HG03378 (cell line): ENCODE results near the gene RHPN2.

Experiments
- ATAC-seq: cut with Tn5 transposase; IDR thresholded peaks from one replicate; pipeline ENCODE4 v1.9.1; 2021; ENCODE audit warnings: mild to moderate bottlenecking, moderate library complexity; ENCODE audit not compliant: unreplicated experiment

The RHPN2 gene

DNA sequence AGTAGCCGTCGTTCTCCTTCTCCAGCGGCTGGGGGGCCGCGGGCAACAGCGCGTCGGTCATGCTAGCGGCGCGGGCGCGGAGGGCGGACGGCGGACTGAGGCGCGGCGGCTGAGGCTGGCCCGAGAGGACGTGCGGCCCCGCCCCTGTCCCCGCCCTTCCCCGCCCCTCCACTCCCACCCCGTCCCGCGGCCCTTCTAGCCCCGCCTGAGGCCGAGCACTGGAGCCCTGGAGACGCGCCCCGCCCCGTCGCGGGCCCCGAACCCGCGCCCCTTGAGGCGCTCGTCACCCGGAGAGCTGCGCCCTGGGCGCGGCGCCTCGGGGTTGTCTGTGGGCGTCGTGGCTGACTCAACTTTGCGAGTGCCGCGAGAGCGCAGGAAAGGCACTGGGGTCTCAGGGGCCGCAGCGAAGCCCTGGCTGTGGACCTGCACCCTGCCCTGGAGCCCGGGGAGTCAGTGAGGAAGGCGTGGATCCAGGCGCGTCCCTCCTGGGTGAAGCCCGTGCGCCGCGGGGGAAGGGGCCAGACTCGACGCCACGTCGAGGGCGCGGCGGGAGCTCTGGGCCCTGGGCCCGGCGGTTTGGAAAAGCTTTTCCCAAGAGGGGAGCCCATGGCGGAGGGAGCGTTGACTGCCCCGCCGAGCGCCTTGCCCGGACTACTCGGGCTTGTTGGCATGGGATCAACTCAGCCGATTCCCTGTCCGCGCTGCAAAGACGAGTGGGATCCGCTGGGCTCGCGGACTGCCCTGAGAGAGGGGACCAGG lies at the start of gene RHPN2:
Gene RHPN2 (minus strand): TSS at position 97 of the 759 bp plus-strand sequence. CDS start 36 bp downstream, at position 61.
- no peak for ATAC-seq

- ATAC-seq: no peak
Observed at GRCh38 chr19:33114312-33114711, 49.6 kb upstream of the RHPN2 start.

DNA sequence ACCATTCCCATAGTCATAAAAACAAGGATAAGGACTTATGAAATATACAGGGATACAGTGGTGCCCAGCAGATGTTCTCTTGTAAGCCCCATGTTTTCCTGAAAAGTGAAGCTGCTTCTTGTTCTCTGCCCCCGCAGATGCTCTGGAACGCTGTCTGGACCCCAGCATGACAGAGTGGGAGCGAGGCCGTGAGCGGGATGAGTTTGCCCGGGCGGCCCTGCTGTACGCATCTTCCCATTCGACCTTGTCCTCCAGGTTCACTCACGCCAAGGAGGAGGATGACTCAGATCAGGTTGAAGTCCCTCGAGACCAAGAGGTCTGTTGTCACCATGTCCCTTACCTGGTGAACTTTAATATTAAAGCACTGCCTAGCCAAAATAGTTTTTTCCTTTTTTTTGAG lies 46.9 kb upstream of the RHPN2 start:
- no peak for ATAC-seq

DNA sequence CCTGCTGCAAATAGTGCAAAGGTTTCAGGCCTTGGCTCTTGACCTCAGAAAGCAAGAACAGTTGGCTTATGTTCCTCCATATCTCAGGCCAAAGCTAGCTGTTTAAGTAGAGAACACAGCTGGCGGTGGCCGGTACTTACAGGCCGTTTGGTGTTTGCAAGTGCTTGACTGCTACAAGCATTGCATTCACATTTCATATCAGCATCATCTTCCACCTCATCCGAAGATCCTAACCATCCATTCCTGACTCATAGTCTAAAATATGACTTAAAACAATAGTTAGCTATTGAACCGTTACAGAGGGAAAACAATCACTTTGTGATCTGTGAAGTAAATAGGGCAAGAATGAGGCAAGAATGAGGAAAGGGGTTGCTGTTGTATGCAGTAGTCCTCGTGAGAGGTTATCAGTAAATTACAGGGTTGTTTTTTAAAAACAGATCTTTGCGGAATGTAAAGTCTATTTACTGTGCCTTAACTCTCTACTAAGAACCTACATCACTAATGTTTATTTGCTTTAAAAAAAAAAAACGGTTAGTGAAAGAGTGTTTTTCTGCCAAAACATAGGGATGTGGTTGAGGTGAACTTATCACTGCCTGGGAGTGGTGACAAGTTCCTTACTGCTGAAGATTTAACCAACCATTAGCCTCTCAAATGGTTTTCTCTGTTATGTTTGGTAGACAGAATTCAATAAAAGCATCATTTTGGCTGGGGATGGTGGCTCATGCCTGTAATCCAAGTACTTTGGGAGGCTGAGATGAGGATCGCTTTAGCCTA lies 45.6 kb upstream of the RHPN2 start:
- ATAC-seq: no peak

DNA sequence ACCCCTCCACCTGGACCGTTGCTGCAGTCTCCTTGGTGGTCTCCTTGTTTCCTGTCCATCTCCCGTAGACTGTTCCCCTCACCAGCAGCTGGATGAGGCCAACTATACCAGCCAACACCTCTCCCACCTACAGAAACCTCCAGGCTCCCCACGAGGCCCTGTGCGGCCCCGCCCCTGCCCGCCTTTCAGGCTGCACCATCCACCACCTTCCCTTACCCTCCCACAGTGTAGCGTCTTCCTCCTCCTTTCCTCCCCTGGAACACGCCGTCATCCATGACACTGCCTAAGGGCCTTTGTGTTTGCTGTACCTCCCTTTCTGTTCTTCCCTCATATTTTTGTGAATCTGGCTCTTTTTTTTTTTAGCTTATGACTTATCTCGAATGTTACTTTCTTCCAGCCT lies 43.5 kb upstream of the RHPN2 start:
- no peak for ATAC-seq

GRCh38 chr19:33102893-33103292 lies 38.2 kb upstream of the RHPN2 start:
- no peak for ATAC-seq

DNA sequence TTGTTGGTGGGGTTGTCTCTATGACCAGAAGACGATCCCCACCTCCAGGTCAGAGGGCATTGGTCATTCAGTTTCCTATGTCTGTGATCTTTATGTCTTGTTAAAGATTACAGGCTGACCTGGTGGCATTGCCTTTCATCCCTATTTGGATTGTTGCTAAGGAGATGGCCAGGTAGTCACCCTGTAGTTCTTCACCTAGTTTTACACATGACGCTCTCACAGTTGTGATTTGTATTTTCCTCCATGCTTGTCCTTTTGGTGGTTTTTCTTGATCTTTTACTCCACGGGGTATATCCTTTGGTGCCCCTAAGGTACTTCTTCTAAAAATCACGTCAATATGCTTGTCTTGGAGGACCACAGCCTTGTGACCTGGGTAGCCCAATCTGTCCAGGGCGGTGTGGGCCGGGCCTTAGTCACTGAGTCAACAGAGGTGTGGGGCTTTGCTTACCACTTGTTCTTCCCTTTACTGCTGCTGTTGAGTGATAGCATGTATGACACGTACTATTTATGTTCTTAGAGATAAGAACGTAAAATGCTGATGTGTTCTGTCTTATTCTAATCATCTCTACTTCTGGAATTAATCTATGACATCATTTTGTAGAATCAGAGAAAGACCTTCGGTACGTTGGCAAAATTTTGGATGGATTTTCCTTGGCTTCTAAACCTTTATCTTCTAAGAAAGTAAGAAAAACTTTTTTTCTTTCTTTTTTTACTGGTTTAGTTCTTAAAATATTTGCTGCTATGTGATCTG lies 36.4 kb upstream of the RHPN2 start:
- no peak for ATAC-seq

DNA sequence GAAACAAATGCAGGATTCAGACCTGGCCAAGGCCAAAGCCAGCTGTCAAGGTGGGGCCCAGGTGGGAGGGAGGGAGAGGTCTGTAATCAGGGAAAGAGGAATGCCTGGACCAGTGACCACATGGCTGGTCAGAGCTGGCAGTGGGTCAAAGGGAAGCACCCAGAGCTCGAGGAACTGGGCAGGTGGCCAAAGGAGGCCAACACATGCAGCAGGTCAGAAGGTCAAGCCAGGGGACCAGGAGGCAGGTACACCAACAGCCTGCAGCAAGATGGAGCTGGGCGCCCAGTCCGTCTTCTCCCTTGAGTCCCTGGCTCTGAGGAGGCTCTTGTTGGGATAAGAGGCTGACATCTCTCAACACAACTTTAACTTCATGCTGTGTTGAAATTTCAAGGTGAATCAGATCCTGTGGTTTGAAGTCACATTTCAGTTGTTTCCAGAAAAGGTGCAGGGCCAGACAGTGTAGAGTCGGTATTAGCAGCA lies 33.4 kb upstream of the RHPN2 start:
- ATAC-seq: no peak

DNA sequence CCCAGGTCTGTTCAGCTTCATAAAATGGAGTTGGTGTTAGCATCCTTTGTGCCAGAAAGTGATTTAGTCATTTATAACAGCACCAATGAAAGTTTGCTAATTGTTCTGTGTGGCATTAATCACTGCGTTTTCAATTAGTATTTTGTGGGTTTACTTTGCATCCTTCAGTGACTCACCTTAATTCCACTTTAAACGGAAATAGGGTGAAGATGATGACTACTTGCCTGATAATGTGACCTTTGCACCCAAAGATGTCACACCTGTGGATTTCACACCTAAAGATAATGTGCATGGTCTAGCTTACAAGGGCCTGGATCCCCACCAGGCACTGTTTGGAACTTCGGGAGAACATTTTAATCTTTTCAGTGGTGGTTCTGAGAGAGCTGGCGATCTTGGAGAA lies 31.3 kb upstream of the RHPN2 start:
- no peak for ATAC-seq

DNA sequence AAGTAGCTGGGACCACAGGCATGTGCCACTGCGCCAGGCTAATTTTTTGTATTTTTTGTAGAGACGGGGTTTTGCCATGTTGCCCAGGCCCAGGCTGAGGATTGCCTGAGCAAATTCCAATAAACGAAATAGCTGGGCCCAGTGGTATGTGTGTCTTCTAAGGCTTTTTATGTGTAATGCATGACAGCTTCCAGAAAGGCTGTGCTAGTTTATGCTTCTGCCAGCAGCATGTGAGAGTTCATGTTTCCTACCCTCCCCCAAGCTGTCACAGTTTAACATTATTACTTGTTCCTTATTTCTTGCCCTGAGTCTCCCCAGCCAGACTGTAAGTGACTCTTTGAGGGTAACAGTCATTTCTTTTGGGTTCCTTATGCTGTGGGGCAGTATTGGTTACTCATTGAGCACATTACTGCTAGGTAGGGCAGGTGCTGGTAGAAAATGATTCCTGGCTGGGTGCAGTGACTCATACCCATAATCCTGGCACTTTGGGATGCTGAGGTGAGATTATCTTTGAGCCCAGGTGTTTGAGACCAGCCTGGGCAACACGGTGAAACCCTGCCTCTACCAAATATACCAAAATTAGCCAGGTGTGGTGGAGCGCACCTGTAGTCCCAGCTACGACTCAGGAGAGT lies 29.9 kb upstream of the RHPN2 start:
- no peak for ATAC-seq

DNA sequence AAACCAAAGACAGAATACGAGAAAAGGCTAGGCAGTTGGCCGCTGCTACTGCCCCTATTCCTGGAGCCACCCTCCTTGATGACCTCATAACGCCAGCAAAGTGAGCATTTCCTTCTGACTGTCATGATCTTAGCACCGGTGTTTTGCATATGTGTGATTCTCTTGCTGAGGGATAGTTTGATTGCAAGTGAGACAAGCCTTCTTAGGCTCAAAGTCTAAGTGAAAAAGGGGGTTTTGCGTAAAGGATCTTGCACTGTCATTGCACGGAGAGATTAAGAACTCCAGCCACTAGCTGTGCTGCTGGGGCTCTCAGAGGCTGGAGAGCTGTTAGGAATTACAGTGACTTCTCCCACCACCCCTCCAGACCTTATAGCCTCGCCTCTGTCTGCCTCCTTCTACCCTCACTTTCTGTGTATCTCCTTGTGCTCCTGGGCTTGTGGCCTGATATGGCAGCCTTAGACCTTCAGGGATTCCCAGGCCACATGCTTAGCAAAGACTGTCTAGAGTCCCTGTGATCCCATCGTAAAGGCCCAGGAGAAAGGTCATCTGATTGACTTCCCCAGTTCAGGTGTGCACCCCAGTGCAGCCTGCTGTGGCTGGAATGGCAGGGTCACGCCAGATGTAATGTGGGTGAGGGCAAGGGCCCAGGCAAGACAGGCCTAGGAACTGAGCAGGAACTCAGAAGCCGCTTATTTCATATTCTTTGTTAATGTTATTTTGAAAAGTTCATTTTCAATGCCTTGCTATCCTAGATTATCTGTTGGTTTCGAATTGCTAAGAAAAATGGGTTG lies 28.9 kb upstream of the RHPN2 start:
- no peak for ATAC-seq

DNA sequence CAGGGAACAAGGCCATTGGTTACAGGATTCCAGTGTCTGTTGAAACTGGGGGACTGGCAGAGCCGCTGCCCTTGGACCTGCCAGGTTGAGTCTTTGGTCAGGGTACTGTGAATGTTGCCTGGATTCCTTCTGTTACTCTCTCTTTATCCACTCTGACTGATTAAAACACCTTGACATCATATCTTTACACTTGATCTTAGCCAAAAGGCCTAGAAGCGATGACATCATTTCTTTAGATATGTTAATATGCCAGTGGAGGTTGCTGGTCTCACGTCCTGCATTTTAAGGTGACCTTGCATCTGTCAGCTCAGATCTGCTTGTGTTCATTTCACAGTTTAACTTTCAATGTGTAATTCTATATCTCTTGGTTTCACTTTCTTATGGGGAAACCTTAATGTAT lies 25.5 kb upstream of the RHPN2 start:
- no peak for ATAC-seq

- no peak for ATAC-seq
Observed at GRCh38 chr19:33089010-33089409, 24.3 kb upstream of the RHPN2 start.

DNA sequence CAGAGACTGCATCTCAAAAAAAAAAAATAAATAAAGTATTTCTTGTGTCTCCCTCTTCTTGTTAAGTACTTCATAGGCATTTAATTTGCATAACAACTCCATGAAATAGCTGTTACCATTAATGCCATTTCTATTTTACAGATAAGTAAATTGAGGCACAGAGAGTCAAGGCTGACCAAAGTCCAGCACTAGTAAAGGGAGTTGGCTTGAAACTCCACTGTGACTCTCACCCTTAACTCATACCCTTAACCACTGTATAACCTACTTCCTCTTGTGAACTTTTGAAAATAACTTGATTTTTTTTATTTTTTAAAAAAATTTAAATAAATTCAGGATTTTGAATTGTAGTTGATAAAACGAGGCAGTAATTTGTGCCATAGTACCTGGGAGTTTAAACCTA lies 22.3 kb upstream of the RHPN2 start:
- ATAC-seq: no peak

- no peak for ATAC-seq
Observed at GRCh38 chr19:33085570-33086128, 21.0 kb upstream of the RHPN2 start.

- ATAC-seq: peak; percentile 74
Observed at GRCh38 chr19:33080761-33081681, 16.3 kb upstream of the RHPN2 start, which contains the start of gene GPATCH1. Gene GPATCH1, plus strand, starts transcription at chr19:33081181. Its CDS starts 13 bp downstream, at chr19:33081194.

DNA sequence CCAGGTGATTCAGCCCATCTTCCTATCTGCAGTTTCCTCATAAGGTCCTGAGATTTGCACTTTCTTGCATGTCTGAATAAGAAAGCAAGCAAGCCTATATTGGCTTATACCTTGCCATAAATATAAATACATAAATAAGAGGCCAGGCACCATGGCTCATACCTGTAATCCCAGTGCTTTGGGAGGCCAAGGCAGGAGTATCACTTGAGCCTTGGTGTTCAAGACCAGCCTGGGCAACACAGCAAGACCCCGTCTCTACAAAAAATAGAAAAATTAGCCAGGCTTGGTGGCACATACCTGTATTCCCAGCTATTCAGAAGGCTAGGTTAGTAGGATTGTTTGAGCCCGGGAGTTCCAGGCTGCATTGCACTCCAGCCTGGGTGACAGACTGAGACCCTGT lies 10.8 kb upstream of the RHPN2 start:
- no peak for ATAC-seq

DNA sequence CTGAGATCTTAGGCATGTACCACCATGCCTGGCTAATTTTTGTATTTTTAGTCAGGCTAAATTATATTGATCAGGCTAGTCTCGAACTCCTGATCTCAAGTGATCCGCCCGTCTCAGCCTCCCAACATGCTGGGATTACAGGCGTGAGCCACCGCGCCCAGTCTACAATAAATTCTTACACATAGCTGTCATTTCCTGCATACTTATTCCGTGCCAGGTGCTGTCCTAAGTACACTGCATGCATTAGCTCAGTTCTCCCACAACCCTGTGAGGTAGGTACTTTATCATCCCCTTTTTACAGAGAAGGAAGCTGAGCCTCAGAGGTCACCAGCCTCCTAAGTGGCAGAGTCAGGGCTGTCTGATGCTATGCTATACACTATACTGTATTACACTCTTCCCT lies 7.2 kb upstream of the RHPN2 start:
- no peak for ATAC-seq

DNA sequence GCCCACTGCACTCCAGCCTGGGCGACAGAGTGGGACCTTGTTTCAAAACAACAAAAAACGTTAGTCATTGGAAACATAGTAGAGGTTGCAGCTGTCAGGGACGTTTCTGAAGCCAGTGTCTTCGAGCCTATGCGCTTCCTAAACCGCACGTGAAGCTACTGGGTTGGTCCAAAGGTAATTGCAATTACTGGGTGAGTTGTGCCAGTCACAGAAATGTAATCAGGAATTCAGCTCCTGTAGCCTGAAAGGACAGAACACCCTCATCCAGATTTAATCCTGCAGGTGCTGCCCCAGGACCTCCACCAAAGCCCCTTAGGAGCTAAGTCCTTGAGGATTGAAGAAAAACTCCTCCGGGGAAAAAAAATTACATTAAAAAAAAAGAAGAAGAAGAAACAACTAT lies 2.4 kb upstream of the RHPN2 start:
- no peak for ATAC-seq
